ENCODE results near the gene FOXRED1.

Gene FOXRED1

GRCh38 chr11:126312961-126313360 is 44.0 kb downstream of the FOXRED1 start:
- no peak for DNase-seq

- no peak for DNase-seq
Measured at GRCh38 chr11:126313826-126314225, 44.9 kb downstream of the FOXRED1 start.

- no peak for DNase-seq
Measured at GRCh38 chr11:126317432-126317755, 48.4 kb downstream of the FOXRED1 start.

GRCh38 chr11:126317756-126318573 is 49.0 kb downstream of the FOXRED1 start:
- DNase-seq: no peak

- peak; percentile 13 to 58 for DNase-seq
Measured at GRCh38 chr11:126318574-126319373, 49.8 kb downstream of the FOXRED1 start.

- DNase-seq: no peak
Measured at GRCh38 chr11:126319374-126319740, 50.4 kb downstream of the FOXRED1 start.

GRCh38 chr11:126322996-126323395 is 54.0 kb downstream of the FOXRED1 start:
- DNase-seq: no peak

- DNase-seq: no peak
Measured at GRCh38 chr11:126327281-126328000, 58.5 kb downstream of the FOXRED1 start.
